Mesendoderm (in vitro differentiated cells): ENCODE data around the gene HYOU1.
"Not testable (repeated sequence)": the region's sequence is repeated elsewhere in the genome, so short reads cannot be mapped to it uniquely, and the experiment has no call there.

Source experiments
- DNase-seq: peaks from one replicate; pipeline ENCODE4 v3.0.0; 2013
- H2AK5ac ChIP-seq: 2 replicates; pipeline ENCODE4 v1.6.1; 2013; ENCODE audit warnings: low read length, inconsistent platforms
- H2BK120ac ChIP-seq: 2 replicates; pipeline ENCODE4 v1.6.1; 2013; ENCODE audit warnings: low read depth, mild to moderate bottlenecking, low read length, moderate library complexity, mixed read lengths
- H2BK15ac ChIP-seq: replicated peaks from 2 replicates; pipeline ENCODE4 v1.6.1; 2013; ENCODE audit warnings: low read depth, mild to moderate bottlenecking, moderate library complexity
- H2BK5ac ChIP-seq: 2 replicates; pipeline ENCODE4 v1.6.1; 2013; ENCODE audit warnings: low read length, inconsistent platforms
- H3K18ac ChIP-seq: 2 replicates; pipeline ENCODE4 v1.6.1; 2013; ENCODE audit warnings: mild to moderate bottlenecking, low read length, mixed read lengths
- H3K23ac ChIP-seq: one replicate; pipeline ENCODE4 v1.6.1; 2013; ENCODE audit warnings: low read length
- H3K27ac ChIP-seq: 2 replicates; pipeline ENCODE4 v1.5.1; 2013; ENCODE audit warnings: low read depth, mild to moderate bottlenecking, inconsistent platforms, low read length, moderate library complexity
- H3K27me3 ChIP-seq: 2 replicates; pipeline ENCODE4 v1.6.1; 2013; ENCODE audit warnings: low read length, control low read depth, mild to moderate bottlenecking, inconsistent platforms; ENCODE audit not compliant: insufficient read depth, poor library complexity
- H3K36me3 ChIP-seq: 2 replicates; pipeline ENCODE4 v1.6.1; 2013; ENCODE audit warnings: low read length, inconsistent platforms; ENCODE audit not compliant: control insufficient read depth, insufficient read depth
- H3K4ac ChIP-seq: one replicate; pipeline ENCODE4 v1.6.1; 2013; ENCODE audit warnings: low read depth, mild to moderate bottlenecking, low read length, moderate library complexity
- H3K4me1 ChIP-seq: 2 replicates; pipeline ENCODE4 v1.6.1; 2013; ENCODE audit warnings: low read depth, low read length, inconsistent platforms; ENCODE audit not compliant: control insufficient read depth
- H3K4me2 ChIP-seq: 2 replicates; pipeline ENCODE4 v1.6.1; 2013; ENCODE audit warnings: low read length
- H3K4me3 ChIP-seq: 2 replicates; pipeline ENCODE4 v1.5.1; 2013; ENCODE audit warnings: mild to moderate bottlenecking, low read length
- H3K56ac ChIP-seq: one replicate; pipeline ENCODE4 v1.6.1; 2013; ENCODE audit warnings: low read length
- H3K79me1 ChIP-seq: 2 replicates; pipeline ENCODE4 v1.6.1; 2013; ENCODE audit warnings: low read length, inconsistent platforms
- H3K79me2 ChIP-seq: 2 replicates; pipeline ENCODE4 v1.6.1; 2013; ENCODE audit warnings: mild to moderate bottlenecking, low read length; ENCODE audit not compliant: control insufficient read depth, insufficient read depth
- H3K9ac ChIP-seq: 2 replicates; pipeline ENCODE4 v1.6.1; 2013; ENCODE audit warnings: low read length, inconsistent platforms
- H4K5ac ChIP-seq: one replicate; pipeline ENCODE4 v1.6.1; 2013; ENCODE audit warnings: low read length
- H4K8ac ChIP-seq: one replicate; pipeline ENCODE4 v1.6.1; 2013; ENCODE audit warnings: low read depth, mild to moderate bottlenecking, control low read depth, low read length, moderate library complexity
- WGBS: extraction: QIAGEN DNeasy Blood & Tissue Kit; methylation state at CpG from one replicate; pipeline ENCODE4 v1.1.7; 2013; ENCODE audit warnings: low lambda C conversion rate, missing lambda C conversion rate; ENCODE audit not compliant: insufficient coverage; ENCODE audit errors: extremely low coverage; 5-methylcytosine and 5-hydroxymethylcytosine counted together

The HYOU1 gene

GRCh38 chr11:119062779-119063178, 5.8 kb upstream of the HYOU1 start:
- no peak overlapping the region for H4K5ac ChIP-seq
- no peak overlapping the region for H2BK120ac ChIP-seq
- no peak overlapping the region for H3K4me3 ChIP-seq
- H2BK5ac ChIP-seq, result no peak overlapping the region
- no peak overlapping the region for H3K56ac ChIP-seq
- H3K18ac ChIP-seq, result no peak overlapping the region
- DNase-seq, result no peak
- no peak overlapping the region for H3K23ac ChIP-seq
- no peak overlapping the region for H4K8ac ChIP-seq
- H3K36me3 ChIP-seq, result no peaks in the 10 kb centered on the region
- H3K4ac ChIP-seq, result no peak overlapping the region
- H3K79me2 ChIP-seq, result no peaks in the 10 kb centered on the region
- H3K27me3 ChIP-seq, result no peaks in the 10 kb centered on the region
- H3K27ac ChIP-seq, result no peak overlapping the region
- no peak overlapping the region for H3K9ac ChIP-seq
- no CpG with 5 or more reads among the region's 5 CpGs for WGBS
- H2BK15ac ChIP-seq, result no peak overlapping the region
- H3K79me1 ChIP-seq, result no peaks in the 10 kb centered on the region
- H3K4me1 ChIP-seq, result no peaks in the 10 kb centered on the region
- no peak overlapping the region for H2AK5ac ChIP-seq
- H3K4me2 ChIP-seq, result no peak overlapping the region

GRCh38 chr11:119061256-119061655, 4.3 kb upstream of the HYOU1 start:
- Histone ChIP-seq H3K23ac (no peak overlapping the region), H3K56ac (no peak overlapping the region), H4K5ac (no peak overlapping the region), H2BK15ac (no peak overlapping the region), H4K8ac (no peak overlapping the region), H3K4ac (no peak overlapping the region), H3K27ac (no peak overlapping the region), H3K9ac (no peak overlapping the region), H3K4me2 (no peak overlapping the region), H3K18ac (no peak overlapping the region), H3K79me1 (peaks cover 2% of the 10 kb centered on the region), H2BK120ac (no peak overlapping the region), H3K27me3 (no peaks in the 10 kb centered on the region), H3K4me1 (no peaks in the 10 kb centered on the region), H2BK5ac (no peak overlapping the region), H3K36me3 (no peaks in the 10 kb centered on the region), H3K4me3 (no peak overlapping the region), H2AK5ac (no peak overlapping the region), H3K79me2 (peaks cover 4% of the 10 kb centered on the region)
- WGBS, result no CpG with 5 or more reads among the region's 3 CpGs
- DNase-seq, result no peak

GRCh38 chr11:119059128-119059527, 2.1 kb upstream of the HYOU1 start:
- not testable (repeated sequence) for H3K27me3 ChIP-seq, H3K4me1 ChIP-seq, H2BK120ac ChIP-seq, H2AK5ac ChIP-seq, DNase-seq, H3K18ac ChIP-seq, H3K9ac ChIP-seq, H2BK5ac ChIP-seq, H3K27ac ChIP-seq, H3K23ac ChIP-seq, H3K4me3 ChIP-seq, H3K56ac ChIP-seq, H3K4ac ChIP-seq, H4K8ac ChIP-seq, H3K4me2 ChIP-seq, H2BK15ac ChIP-seq, H4K5ac ChIP-seq
- Histone ChIP-seq H3K36me3 (peaks cover 13% of the 10 kb centered on the region), H3K79me2 (peaks cover 18% of the 10 kb centered on the region), H3K79me1 (peaks cover 22% of the 10 kb centered on the region)
- no CpG with 5 or more reads among the region's 35 CpGs for WGBS

GRCh38 chr11:119056421-119056999, 495 bp downstream of the HYOU1 start:
- peak overlapping the region; percentile 92 for H3K4me3 ChIP-seq
- peak overlapping the region; percentile 66 for H3K23ac ChIP-seq
- H3K9ac ChIP-seq, result peak overlapping the region; percentile 95
- peaks cover 18% of the 10 kb centered on the region for H3K79me2 ChIP-seq
- H3K36me3 ChIP-seq, result peaks cover 22% of the 10 kb centered on the region
- H4K8ac ChIP-seq, result no peak overlapping the region
- peak overlapping the region; percentile 75 for H3K18ac ChIP-seq
- DNase-seq, result peak; percentile 77
- H2BK5ac ChIP-seq, result no peak overlapping the region
- peak overlapping the region; percentile 78 for H2AK5ac ChIP-seq
- H4K5ac ChIP-seq, result no peak overlapping the region
- H2BK15ac ChIP-seq, result no peak overlapping the region
- no peaks in the 10 kb centered on the region for H3K27me3 ChIP-seq
- peak overlapping the region; percentile 98 for H3K4me2 ChIP-seq
- peaks cover 29% of the 10 kb centered on the region for H3K79me1 ChIP-seq
- peak overlapping the region; percentile 96 for H3K27ac ChIP-seq
- peaks cover 4% of the 10 kb centered on the region for H3K4me1 ChIP-seq
- H3K56ac ChIP-seq, result peak overlapping the region; percentile 99
- WGBS, result no CpG with 5 or more reads among the region's 48 CpGs
- peak overlapping the region; percentile 73 for H3K4ac ChIP-seq
- H2BK120ac ChIP-seq, result no peak overlapping the region

GRCh38 chr11:119055901-119056300, 1.1 kb downstream of the HYOU1 start:
- peaks cover 29% of the 10 kb centered on the region for H3K79me1 ChIP-seq
- peaks cover 4% of the 10 kb centered on the region for H3K4me1 ChIP-seq
- peaks cover 25% of the 10 kb centered on the region for H3K36me3 ChIP-seq
- H3K79me2 ChIP-seq, result peaks cover 18% of the 10 kb centered on the region
- H3K23ac ChIP-seq, result no peak overlapping the region
- H3K27ac ChIP-seq, result peak overlapping the region; percentile 96
- H3K4me2 ChIP-seq, result peak overlapping the region; percentile 98
- DNase-seq, result peak; percentile 52
- H2BK5ac ChIP-seq, result no peak overlapping the region
- no peak overlapping the region for H3K18ac ChIP-seq
- H4K5ac ChIP-seq, result no peak overlapping the region
- no peak overlapping the region for H2BK15ac ChIP-seq
- peak overlapping the region; percentile 95 for H3K9ac ChIP-seq
- H4K8ac ChIP-seq, result no peak overlapping the region
- no CpG with 5 or more reads among the region's 6 CpGs for WGBS
- no peak overlapping the region for H3K4ac ChIP-seq
- peak overlapping the region; percentile 92 for H3K4me3 ChIP-seq
- no peak overlapping the region for H2BK120ac ChIP-seq
- H2AK5ac ChIP-seq, result peak overlapping the region; percentile 78
- peak overlapping the region; percentile 99 for H3K56ac ChIP-seq
- H3K27me3 ChIP-seq, result no peaks in the 10 kb centered on the region

- Histone ChIP-seq H3K56ac (no peak overlapping the region), H3K27ac (no peak overlapping the region), H3K4me1 (peaks cover 4% of the 10 kb centered on the region), H4K8ac (no peak overlapping the region), H3K18ac (no peak overlapping the region), H3K79me2 (peaks cover 18% of the 10 kb centered on the region), H2AK5ac (no peak overlapping the region), H3K27me3 (no peaks in the 10 kb centered on the region), H3K23ac (no peak overlapping the region), H3K4me2 (no peak overlapping the region), H3K4me3 (no peak overlapping the region), H2BK120ac (no peak overlapping the region), H2BK5ac (no peak overlapping the region), H3K79me1 (peaks cover 29% of the 10 kb centered on the region), H3K4ac (no peak overlapping the region), H2BK15ac (no peak overlapping the region), H3K36me3 (peaks cover 31% of the 10 kb centered on the region), H4K5ac (no peak overlapping the region), H3K9ac (no peak overlapping the region)
- no CpG with 5 or more reads among the region's 10 CpGs for WGBS
- DNase-seq, result no peak
These were observed 2.6 kb downstream of the HYOU1 start for GRCh38 chr11:119054418-119054817.
